Measurements from ENCODE around the gene PRPF38B.
"Not testable (repeated sequence)": the region's sequence is repeated elsewhere in the genome, so short reads cannot be mapped to it uniquely, and the experiment has no call there.

PRPF38B gene

DNA sequence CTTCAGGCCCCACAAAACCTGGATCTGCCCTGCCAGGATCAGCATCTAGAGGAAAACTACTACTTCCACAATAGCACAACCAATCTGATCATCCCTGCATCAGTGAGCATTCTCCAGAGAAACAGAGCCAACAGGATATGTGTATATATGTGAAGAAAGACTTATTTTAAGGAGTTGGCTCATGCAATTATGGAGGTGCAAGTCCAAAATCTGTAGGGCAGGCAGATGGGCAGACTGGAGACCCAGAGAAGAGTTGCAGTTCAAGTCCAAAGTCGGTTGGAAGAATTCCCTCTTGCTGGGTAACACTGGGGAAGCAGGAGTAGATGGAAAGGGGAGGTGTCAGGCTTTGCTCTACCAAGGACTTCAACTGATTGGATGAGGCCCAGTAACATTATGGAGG is 26.3 kb upstream of the PRPF38B start:
- no peak overlapping the region for H3K4me3 ChIP-seq (replicated peaks; ENCODE audit: low read depth, low read length)
- TF ChIP-seq, protein P1, sequence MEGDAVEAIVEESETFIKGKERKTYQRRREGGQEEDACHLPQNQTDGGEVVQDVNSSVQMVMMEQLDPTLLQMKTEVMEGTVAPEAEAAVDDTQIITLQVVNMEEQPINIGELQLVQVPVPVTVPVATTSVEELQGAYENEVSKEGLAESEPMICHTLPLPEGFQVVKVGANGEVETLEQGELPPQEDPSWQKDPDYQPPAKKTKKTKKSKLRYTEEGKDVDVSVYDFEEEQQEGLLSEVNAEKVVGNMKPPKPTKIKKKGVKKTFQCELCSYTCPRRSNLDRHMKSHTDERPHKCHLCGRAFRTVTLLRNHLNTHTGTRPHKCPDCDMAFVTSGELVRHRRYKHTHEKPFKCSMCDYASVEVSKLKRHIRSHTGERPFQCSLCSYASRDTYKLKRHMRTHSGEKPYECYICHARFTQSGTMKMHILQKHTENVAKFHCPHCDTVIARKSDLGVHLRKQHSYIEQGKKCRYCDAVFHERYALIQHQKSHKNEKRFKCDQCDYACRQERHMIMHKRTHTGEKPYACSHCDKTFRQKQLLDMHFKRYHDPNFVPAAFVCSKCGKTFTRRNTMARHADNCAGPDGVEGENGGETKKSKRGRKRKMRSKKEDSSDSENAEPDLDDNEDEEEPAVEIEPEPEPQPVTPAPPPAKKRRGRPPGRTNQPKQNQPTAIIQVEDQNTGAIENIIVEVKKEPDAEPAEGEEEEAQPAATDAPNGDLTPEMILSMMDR (IDR thresholded peaks at IDR 0.05; ENCODE audit: low read length, missing control alignments): no peak

DNA sequence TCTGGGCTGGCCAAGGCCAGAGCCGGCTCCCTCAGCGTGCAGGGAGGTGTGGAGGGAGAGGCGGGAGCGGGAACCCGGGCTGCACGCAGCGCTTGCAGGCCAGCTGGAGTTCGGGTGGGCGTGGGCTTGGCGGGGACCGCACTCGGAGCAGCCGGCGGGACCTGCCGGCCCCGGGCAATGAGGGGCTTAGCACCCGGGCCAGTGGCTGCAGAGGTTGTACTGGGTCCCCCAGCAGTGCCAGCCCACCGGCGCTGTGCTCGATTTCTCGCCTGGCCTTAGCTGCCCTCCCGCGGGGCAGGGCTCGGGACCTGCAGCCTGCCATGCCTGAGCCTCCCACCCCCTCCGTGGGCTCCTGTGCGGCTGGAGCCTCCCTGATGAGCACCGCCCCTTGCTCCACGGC is 24.7 kb upstream of the PRPF38B start:
- not testable (repeated sequence) for H3K4me3 ChIP-seq (replicated peaks; ENCODE audit: low read depth, low read length); DNase-seq (ENCODE audit: low read depth)

More for the DNA sequence above, 26.3 kb upstream of the PRPF38B start:
- DNase-seq (ENCODE audit: low read depth): no peak

DNA sequence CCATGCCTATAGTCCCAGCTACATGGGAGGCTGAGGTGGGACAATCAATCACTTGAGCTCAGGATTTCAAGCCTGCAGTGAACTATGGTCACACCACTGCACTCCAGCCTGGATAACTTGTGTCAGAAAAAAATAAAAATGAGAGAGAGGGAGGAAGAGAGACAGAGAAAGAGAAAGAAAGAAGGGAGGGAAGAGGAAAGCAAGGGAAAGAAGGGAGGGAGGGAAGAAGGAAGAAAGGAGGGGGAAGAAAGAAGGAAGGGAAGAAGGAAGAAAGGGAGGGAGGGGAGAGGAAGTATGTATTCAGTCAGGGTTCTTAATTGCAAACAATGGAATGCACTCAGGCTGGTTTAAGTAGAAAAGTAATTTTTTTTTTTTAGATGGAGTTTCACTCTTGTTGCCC is 23.3 kb upstream of the PRPF38B start:
- TF ChIP-seq, protein P1 (IDR thresholded peaks at IDR 0.05; ENCODE audit: low read length, missing control alignments): no peak
- DNase-seq (ENCODE audit: low read depth): no peak
- no peak overlapping the region for H3K4me3 ChIP-seq (replicated peaks; ENCODE audit: low read depth, low read length)

GRCh38 chr1:108669679-108670078 is 22.4 kb upstream of the PRPF38B start:
- no peak for DNase-seq (ENCODE audit: low read depth)
- H3K4me3 ChIP-seq (replicated peaks; ENCODE audit: low read depth, low read length): no peak overlapping the region
- TF ChIP-seq, protein P1 (IDR thresholded peaks at IDR 0.05; ENCODE audit: low read length, missing control alignments): no peak

DNA sequence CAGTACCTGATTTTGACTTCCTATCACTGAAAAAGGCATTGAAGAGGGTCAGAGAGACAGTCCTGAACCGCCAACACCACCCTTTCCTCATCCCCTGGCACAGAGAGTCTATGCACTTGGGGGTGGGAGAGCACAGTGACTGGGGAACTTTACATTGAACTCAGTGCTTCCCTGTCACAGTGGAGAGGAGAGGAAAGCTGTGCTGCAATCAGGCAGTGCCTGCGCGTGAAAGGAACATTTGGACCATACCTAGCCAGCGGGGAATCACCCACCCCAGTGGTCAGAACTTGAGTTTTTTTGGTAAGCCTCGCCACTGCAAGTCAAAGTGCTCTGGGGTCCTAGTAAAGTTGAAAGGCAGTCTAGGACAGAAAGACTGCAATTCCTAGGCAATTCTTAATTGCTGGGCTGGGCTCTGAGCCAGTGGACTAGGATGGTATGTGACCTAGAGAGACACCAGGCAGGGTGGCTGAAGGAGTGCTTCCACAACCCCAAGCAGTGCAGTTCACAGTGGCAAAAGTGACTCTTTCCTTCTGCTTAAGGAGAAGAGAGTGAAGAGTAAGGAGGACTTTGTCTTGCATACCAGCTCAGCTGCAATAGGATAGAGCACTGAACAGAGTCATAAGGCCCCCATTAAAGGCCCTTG is 21.9 kb upstream of the PRPF38B start:
- no peak overlapping the region for H3K4me3 ChIP-seq (replicated peaks; ENCODE audit: low read depth, low read length)
- DNase-seq (ENCODE audit: low read depth): no peak
- TF ChIP-seq, protein P1 (IDR thresholded peaks at IDR 0.05; ENCODE audit: low read length, missing control alignments): no peak

GRCh38 chr1:108671143-108671542 is 21.0 kb upstream of the PRPF38B start:
- no peak overlapping the region for H3K4me3 ChIP-seq (replicated peaks; ENCODE audit: low read depth, low read length)
- TF ChIP-seq, protein P1 (IDR thresholded peaks at IDR 0.05; ENCODE audit: low read length, missing control alignments): no peak
- no peak for DNase-seq (ENCODE audit: low read depth)

DNA sequence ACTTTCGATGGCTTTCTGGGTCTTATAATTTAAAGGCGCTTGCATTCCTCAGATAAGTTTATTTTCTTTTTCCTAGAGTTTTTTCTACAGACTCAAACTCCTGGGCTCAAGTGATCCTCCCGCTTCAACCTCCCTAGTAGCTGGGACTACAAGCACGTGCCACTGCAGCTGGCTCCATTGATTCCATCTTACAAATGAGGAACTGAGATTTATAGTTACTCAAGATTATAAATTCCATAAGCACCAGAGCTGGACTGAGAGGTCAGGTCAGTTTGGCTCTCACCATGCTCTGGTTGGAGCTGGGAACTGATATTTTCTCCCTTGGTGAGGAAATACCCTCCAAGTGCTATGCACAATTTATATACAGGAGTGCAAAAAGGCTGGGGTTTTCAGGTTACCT is 13.4 kb upstream of the PRPF38B start:
- TF ChIP-seq, protein P1 (IDR thresholded peaks at IDR 0.05; ENCODE audit: low read length, missing control alignments): no peak
- no peak overlapping the region for H3K4me3 ChIP-seq (replicated peaks; ENCODE audit: low read depth, low read length)
- DNase-seq (ENCODE audit: low read depth): no peak
